22Rv1 (cell line): ENCODE data around the gene SERPINC1.

Experiments
- H3K27ac ChIP-seq: fragments of 450-650 bp; 2 replicates; pipeline ENCODE4 v1.5.1; 2017
- ZFX ChIP-seq: fragments of 450-650 bp; IDR thresholded peaks from 2 replicates; pipeline ENCODE4 v1.6.1; 2017; ENCODE audit warnings: antibody characterized with exemption, borderline replicate concordance
- TF ChIP-seq, protein P1 (sequence below): fragments of 450-650 bp; IDR thresholded peaks from 2 replicates; pipeline ENCODE4 v1.5.1; 2017; ENCODE audit warnings: mild to moderate bottlenecking

The SERPINC1 gene

DNA sequence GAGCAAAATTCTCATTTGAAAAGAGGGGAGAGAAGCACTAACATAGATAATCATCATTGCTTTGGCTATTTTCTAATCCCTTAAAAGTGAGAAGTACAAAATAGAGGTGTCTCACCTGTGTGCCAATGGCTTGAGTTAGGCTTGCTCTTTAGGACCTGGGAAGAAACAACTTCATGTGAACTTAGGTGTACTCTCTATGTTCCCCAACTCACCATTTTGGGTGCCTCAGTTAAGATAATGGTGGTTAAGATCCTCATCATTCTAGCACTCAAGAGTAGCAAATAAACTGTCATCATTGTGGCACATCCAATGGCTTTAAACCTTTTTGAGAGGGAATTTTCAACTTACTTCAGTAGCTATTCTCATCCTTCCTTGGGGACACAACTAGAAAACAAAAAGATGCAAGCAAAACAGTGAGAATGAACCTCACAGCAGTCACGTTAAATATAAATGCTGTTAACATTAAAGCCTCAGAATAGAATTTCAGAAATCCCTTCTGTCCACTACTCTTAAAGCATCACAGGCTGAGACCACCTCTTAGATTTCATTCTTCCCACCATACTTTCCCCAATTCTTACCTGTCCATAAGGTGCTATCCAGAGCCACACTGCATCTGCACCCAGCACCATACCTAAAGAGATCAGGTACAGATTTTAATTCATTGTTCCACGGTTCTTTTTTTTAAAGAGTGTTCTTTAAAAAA, 50.6 kb downstream of the SERPINC1 start:
- TF ChIP-seq ZFX, result no peak
- TF ChIP-seq, protein P1, sequence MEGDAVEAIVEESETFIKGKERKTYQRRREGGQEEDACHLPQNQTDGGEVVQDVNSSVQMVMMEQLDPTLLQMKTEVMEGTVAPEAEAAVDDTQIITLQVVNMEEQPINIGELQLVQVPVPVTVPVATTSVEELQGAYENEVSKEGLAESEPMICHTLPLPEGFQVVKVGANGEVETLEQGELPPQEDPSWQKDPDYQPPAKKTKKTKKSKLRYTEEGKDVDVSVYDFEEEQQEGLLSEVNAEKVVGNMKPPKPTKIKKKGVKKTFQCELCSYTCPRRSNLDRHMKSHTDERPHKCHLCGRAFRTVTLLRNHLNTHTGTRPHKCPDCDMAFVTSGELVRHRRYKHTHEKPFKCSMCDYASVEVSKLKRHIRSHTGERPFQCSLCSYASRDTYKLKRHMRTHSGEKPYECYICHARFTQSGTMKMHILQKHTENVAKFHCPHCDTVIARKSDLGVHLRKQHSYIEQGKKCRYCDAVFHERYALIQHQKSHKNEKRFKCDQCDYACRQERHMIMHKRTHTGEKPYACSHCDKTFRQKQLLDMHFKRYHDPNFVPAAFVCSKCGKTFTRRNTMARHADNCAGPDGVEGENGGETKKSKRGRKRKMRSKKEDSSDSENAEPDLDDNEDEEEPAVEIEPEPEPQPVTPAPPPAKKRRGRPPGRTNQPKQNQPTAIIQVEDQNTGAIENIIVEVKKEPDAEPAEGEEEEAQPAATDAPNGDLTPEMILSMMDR, result no peak
- peak overlapping the region; percentile 99 for H3K27ac ChIP-seq

DNA sequence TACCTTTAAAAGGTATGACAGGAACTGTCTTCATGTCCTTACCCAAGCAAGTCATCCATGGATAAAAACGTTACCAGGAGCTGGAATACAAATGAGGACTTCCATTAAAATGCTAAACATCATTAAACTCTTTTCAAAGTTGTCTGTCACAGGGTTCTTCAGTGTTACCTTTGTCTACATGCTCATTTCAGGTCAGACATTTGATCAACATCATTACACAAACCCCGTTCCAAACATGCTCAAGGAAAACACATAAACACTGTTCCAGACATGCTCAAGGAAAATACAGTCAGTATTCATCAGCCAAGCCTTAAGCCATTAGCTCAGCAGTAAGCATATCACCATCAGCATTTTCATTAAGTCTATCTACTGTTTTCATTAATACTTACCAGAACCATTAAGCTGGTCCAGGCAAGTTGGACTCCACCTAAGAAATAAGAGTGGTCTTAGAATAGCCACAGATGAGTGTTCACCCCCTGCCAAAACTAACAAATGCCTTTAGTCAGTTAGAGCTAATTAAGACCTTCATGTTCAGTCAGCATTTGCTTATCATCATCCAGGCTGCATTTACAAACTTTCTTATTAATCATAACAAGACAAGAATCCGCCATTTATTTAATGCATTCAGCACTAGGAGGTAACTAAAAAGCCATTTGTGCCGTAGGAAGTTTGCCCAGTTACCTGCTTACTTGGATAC, 51.5 kb downstream of the SERPINC1 start:
- peak overlapping the region; percentile 99 for H3K27ac ChIP-seq
- TF ChIP-seq, protein P1, result no peak
- no peak for TF ChIP-seq ZFX

DNA sequence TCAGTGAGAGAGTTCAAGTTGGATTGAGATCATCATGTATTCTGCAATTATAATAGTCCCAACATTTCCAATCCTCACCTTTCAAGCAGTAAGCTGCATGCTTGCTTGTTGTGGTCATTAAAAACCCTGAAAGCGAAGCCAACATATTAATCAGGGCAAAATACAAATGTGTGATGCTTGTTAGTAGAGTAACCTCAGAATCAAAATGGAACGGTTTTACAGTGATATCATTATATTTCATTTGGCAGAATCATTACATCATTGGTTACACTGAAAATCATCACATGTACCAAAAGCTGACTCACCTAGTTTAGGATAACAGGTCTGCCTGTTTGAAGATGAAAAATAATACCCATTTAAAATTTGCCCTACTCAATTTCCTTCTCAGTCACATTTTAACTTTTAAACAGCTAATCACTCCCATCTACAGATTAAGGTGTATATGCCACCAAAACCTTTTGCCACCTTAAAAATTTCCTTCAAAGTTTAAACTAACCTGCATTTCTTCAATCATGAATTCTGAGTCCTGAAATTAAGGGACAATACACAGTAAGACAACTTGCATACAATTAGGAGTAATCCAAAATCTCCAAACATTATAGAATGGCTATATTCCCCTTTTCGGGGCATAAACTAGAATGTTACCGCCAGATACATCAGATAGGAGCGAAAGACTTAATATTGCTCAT, 52.8 kb downstream of the SERPINC1 start:
- TF ChIP-seq, protein P1, result no peak
- TF ChIP-seq ZFX, result no peak
- peak overlapping the region; percentile 99 for H3K27ac ChIP-seq

GRCh38 chr1:173863224-173864161, 53.6 kb downstream of the SERPINC1 start:
- H3K27ac ChIP-seq, result peak overlapping the region; percentile 99
- TF ChIP-seq ZFX, result no peak
- TF ChIP-seq, protein P1, result no peak

DNA sequence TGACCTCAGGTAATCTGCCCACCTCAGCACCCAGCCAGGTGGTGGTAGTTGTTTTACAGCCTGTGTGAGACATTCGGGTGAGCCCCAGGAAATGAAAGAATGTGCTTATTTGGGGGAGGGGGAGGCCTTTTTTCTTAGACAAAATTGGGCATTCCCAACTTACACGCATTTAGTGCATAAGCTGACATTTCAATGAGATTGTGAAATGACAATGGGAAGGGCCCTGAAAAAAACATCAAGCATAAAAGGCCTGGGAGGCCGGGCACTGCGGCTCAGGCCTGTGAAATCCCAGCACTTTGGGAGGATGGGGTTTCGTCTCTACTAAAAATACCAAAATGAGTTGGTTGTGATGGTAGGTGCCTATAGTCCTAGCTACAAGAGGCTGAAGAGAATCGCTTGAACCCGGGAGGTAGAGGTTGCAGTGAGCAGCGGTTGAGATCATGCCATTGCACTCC, 54.3 kb downstream of the SERPINC1 start:
- H3K27ac ChIP-seq, result peak overlapping the region; percentile 99
- TF ChIP-seq, protein P1, result no peak
- no peak for TF ChIP-seq ZFX

- peak overlapping the region; percentile 99 for H3K27ac ChIP-seq
Measured at GRCh38 chr1:173862146-173862768, 54.9 kb downstream of the SERPINC1 start.
